GM18867 (cell line): ENCODE measurements around the gene CC2D1A.
A peak's percentile ranks its signal among the peaks of the same experiment; 100 is the strongest.

ENCODE experiments used
- ATAC-seq: cut with Tn5 transposase; IDR thresholded peaks from one replicate; pipeline ENCODE4 v1.9.1; 2021; ENCODE audit warnings: mild to moderate bottlenecking, moderate library complexity; ENCODE audit not compliant: unreplicated experiment

Gene CC2D1A

GRCh38 chr19:13905634-13906520, at the start of gene CC2D1A, which contains the start of gene BRME1:
CC2D1A (plus strand) TSS chr19:13906201; CDS start chr19:13906442, 241 bp downstream.
BRME1 (minus strand) TSS chr19:13906117; CDS start chr19:13904892, 1,225 bp downstream.
- peak; percentile 91 for ATAC-seq

- no peak for ATAC-seq
Observed at GRCh38 chr19:13856497-13856896, 49.5 kb upstream of the CC2D1A start.

- no peak for ATAC-seq
Observed at GRCh38 chr19:13859361-13859880, 46.6 kb upstream of the CC2D1A start.

- ATAC-seq, result no peak
Observed at GRCh38 chr19:13860679-13861391, 45.2 kb upstream of the CC2D1A start.

GRCh38 chr19:13861392-13861713, 44.6 kb upstream of the CC2D1A start:
- peak; percentile 27 for ATAC-seq

GRCh38 chr19:13861714-13862531, 44.1 kb upstream of the CC2D1A start:
- ATAC-seq, result peak; percentile 76

- no peak for ATAC-seq
Observed at GRCh38 chr19:13864046-13864666, 41.8 kb upstream of the CC2D1A start.

GRCh38 chr19:13864667-13865570, 41.1 kb upstream of the CC2D1A start:
- ATAC-seq, result no peak

- ATAC-seq, result no peak
Observed at GRCh38 chr19:13865571-13866462, 40.2 kb upstream of the CC2D1A start.

- no peak for ATAC-seq
Observed at GRCh38 chr19:13866463-13867046, 39.4 kb upstream of the CC2D1A start.

GRCh38 chr19:13868663-13869062, 37.3 kb upstream of the CC2D1A start:
- ATAC-seq, result no peak

- no peak for ATAC-seq
Observed at GRCh38 chr19:13869281-13869680, 36.7 kb upstream of the CC2D1A start.

GRCh38 chr19:13870873-13871272, 35.1 kb upstream of the CC2D1A start:
- ATAC-seq, result no peak

- no peak for ATAC-seq
Observed at GRCh38 chr19:13872339-13872694, 33.7 kb upstream of the CC2D1A start.

- no peak for ATAC-seq
Observed at GRCh38 chr19:13872695-13873389, 33.2 kb upstream of the CC2D1A start.

- no peak for ATAC-seq
Observed at GRCh38 chr19:13873834-13874515, 32.0 kb upstream of the CC2D1A start.

GRCh38 chr19:13875824-13876223, 30.2 kb upstream of the CC2D1A start:
- ATAC-seq, result no peak
